T1000 (cell line): Measurements from ENCODE around the gene DAD1.
"Not testable (repeated sequence)": the region's sequence is repeated elsewhere in the genome, so short reads cannot be mapped to it uniquely, and the experiment has no call there.

Source experiments
- DNase-seq: peaks from one replicate; lab custom pipeline; 2025; ENCODE audit warnings: mixed read lengths; lab: John Stamatoyannopoulos, UW

DAD1 gene

DNA sequence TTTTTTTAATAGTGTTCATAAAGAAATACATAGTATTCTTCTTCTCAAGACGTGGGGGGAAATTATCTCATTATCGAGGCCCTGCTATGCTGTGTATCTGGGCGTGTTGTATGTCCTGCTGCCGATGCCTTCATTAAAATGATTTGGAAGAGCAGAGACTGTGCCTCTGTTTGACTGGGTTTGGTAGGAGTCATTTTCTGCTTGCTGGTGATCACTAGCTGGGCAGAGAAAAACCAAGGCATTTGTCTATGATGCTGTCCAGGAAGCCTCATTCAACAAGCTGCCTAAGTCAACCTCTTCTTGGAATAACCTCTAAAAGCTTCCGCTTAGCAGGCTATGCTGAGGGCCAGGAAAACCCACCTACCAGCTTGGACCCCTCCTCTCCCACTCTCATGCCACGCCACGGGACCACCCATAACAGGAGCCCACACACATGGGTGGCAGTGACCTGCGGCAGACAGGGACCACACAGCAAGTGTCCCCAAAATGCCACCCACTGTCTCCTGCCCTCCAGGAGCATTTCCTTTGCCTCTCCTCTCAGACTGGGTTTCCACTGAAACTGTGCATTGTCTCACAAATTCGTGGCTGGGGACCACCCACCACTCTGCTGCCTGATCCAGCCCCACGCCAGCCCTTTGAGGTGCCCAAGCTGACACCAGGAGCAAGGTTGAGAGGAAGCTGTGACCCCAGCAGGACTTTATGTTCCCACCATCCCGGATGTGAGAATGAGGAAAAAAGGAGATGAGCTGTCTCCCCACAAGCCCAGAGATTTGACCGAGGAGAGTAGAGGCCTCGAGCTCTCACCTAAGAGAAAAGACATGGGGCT lies 36.8 kb downstream of the DAD1 start:
- no peak for DNase-seq

DNA sequence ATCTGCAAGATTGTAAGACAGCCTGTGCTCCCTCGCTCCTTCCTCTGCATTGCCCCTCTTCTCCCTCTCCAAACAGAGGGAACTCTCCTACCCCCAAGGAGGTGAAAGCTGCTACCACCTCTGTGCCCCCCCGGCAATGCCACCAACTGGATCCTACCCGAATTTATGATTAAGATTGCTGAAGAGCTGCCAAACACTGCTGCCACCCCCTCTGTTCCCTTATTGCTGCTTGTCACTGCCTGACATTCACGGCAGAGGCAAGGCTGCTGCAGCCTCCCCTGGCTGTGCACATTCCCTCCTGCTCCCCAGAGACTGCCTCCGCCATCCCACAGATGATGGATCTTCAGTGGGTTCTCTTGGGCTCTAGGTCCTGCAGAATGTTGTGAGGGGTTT lies 37.4 kb downstream of the DAD1 start:
- DNase-seq: no peak

GRCh38 chr14:22549981-22550673 lies 38.9 kb downstream of the DAD1 start:
- no peak for DNase-seq

DNA sequence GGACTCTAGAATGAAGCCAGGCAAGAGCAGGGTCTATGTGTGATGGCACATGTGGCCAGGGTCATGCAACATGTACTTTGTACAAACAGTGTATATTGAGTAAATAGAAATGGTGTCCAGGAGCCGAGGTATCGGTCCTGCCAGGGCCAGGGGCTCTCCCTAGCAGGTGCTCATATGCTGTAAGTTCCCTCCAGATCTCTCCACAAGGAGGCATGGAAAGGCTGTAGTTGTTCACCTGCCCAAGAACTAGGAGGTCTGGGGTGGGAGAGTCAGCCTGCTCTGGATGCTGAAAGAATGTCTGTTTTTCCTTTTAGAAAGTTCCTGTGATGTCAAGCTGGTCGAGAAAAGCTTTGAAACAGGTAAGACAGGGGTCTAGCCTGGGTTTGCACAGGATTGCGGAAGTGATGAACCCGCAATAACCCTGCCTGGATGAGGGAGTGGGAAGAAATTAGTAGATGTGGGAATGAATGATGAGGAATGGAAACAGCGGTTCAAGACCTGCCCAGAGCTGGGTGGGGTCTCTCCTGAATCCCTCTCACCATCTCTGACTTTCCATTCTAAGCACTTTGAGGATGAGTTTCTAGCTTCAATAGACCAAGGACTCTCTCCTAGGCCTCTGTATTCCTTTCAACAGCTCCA lies 39.6 kb downstream of the DAD1 start:
- no peak for DNase-seq

GRCh38 chr14:22547948-22548750 lies 40.9 kb downstream of the DAD1 start:
- no peak for DNase-seq

DNA sequence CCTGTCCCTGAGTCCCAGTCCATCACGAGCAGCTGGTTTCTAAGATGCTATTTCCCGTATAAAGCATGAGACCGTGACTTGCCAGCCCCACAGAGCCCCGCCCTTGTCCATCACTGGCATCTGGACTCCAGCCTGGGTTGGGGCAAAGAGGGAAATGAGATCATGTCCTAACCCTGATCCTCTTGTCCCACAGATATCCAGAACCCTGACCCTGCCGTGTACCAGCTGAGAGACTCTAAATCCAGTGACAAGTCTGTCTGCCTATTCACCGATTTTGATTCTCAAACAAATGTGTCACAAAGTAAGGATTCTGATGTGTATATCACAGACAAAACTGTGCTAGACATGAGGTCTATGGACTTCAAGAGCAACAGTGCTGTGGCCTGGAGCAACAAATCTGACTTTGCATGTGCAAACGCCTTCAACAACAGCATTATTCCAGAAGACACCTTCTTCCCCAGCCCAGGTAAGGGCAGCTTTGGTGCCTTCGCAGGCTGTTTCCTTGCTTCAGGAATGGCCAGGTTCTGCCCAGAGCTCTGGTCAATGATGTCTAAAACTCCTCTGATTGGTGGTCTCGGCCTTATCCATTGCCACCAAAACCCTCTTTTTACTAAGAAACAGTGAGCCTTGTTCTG lies 41.6 kb downstream of the DAD1 start:
- DNase-seq: no peak

DNA sequence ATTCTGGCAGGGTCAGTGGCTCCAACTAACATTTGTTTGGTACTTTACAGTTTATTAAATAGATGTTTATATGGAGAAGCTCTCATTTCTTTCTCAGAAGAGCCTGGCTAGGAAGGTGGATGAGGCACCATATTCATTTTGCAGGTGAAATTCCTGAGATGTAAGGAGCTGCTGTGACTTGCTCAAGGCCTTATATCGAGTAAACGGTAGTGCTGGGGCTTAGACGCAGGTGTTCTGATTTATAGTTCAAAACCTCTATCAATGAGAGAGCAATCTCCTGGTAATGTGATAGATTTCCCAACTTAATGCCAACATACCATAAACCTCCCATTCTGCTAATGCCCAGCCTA lies 42.3 kb downstream of the DAD1 start:
- no peak for DNase-seq

DNA sequence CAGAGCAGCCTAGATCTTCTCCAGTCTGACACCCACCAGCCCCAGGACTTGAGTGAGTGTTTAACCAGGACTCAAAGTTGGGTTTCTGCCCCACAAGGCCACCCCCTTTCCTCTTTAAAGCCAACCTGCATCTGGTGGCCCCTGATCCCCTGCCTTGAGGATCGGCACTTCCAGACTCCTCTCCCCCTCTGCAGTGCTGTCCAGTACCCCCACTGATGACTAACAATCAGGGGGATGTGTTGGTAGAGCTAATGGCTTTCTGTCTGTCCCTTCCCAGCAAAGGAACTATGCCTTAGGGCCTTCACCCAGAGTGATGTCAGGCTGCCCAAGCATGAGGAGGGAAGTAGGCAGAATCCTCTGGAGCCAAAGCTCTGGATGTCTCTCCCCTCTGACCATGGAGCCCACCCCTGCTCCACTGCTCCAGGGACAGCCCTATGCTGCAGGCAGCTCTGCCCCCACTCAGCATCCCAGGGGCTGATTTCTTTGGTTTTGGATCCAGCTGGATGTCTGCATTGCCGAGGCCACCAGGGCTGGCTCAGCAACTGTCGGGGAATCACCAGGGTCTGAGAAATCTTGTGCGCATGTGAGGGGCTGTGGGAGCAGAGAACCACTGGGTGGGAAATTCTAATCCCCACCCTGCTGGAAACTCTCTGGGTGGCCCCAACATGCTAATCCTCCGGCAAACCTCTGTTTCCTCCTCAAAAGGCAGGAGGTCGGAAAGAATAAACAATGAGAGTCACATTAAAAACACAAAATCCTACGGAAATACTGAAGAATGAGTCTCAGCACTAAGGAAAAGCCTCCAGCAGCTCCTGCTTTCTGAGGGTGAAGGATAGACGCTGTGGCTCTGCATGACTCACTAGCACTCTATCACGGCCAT lies 42.9 kb downstream of the DAD1 start:
- DNase-seq: peak; percentile 33

- DNase-seq: no peak
These were observed 44.1 kb downstream of the DAD1 start for GRCh38 chr14:22544881-22545420.

DNA sequence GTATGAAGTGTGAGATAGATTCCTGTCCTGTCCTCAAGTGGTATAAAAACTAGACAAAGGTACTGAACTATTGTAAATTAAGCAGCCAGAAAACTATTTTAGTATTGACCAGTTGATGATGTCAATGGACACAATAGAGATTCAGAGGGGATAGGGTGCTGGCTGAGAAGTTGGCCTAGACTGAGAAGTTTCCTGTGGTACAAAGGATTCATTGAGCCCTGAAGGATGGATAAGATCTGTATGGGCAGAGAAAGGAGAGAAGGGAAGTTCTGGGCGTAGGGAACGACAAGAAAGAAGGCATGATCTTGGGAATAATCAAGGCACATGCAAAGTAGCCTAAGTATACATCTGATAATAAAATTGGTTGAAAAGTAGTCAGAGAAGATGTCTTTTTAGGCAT lies 44.6 kb downstream of the DAD1 start:
- DNase-seq: no peak

DNA sequence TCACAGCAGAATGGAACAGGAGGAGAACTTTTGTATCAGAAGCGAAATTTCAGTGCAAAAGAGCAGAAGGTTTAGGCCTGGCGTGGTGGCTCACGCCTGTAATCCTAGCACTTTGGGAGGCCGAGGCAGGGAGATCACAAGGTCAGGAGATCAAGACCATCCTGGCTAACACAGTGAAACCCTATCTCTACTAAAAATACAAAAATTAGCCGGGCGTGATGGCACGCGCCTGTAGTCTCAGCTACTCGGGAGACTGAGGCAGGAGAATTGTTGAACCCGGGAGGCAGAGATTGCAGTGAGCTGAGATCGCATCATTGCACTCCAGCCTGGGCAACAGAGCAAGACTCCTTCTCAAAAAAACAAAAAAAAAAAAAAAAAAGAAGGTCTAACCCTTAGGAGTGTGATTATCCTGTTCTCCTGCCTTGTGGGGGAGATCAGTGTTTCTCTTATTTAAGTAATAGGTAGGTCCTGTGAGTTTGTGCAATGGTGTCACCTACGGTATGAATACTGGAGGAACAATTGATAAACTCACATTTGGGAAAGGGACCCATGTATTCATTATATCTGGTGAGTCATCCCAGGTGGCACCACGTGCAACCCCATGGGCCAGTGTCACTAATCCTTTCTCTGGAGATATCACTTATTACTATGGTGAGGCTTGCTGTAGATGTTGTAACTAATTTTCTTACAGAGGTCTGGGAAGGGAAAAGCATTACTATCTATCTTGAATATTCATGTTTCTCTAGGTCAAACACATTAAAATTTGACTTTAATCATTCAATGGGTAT lies 45.3 kb downstream of the DAD1 start:
- DNase-seq: not testable (repeated sequence)

- no peak for DNase-seq
These were observed 46.7 kb downstream of the DAD1 start for GRCh38 chr14:22542360-22542759.

GRCh38 chr14:22541721-22542120 lies 47.3 kb downstream of the DAD1 start:
- DNase-seq: no peak

GRCh38 chr14:22540811-22541360 lies 48.1 kb downstream of the DAD1 start:
- DNase-seq: no peak

DNA sequence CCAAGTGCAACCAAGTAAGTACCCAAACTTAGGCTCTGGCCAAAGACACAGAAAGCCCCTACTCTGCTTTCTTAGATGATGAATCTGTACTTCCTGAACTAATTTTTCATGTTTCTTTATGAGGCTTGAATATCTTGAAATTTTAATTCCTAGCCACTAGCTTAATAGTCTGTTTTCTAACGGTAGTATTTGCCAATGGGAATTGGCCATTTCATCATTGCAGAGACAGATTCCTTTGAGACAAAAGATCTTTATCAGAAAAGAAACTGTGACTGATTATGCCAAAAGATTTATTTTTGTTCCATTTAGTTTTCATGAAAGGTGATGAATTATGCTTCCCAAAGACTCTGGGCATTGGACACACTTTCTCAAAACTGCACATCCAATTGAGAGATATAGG lies 48.7 kb downstream of the DAD1 start:
- DNase-seq: no peak

DNA sequence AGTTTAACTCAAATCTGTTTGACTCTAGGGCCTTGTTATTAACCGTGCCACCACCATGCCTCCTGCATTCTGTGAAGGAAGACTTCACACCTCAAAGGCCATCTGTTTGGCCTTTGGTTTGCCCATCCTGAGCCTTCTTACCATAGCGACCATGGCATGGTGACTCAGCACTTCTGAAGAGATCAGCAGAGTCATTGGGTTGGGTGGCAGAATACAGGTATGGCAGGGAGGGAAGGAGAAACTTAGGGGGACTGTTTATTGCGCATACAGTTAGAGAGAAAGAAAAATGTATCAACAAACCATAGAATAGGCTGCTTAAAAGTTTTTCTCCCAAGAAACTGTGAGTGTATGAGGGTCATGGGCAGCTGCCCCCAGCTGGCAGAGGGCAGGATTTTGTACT lies 49.2 kb downstream of the DAD1 start:
- DNase-seq: no peak

DNA sequence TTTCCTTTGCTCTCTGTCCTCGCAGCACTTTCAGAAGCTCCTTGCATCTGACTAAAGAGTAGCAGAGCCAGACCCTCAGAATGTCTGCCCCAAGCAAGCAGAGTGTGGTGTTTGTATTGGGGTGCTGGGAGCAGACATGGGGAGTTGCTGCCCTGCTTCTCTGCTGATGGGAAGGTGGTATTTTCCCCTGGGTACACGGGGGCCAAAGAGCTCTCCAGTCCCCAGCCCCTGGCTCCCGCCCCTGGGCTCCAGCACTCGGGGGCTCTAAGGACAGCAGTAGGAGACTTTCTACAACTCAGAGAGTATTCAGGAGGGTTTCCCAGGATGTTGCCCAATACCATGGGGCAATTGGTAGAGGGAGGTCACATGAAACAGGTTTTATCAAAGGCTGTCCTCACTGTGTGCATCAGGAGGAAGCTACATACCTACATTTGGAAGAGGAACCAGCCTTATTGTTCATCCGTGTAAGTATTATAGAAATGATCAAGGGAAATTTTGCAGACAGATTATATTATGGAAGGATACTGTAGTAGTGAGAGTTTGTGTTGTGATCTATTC lies 50.3 kb downstream of the DAD1 start:
- no peak for DNase-seq

DNA sequence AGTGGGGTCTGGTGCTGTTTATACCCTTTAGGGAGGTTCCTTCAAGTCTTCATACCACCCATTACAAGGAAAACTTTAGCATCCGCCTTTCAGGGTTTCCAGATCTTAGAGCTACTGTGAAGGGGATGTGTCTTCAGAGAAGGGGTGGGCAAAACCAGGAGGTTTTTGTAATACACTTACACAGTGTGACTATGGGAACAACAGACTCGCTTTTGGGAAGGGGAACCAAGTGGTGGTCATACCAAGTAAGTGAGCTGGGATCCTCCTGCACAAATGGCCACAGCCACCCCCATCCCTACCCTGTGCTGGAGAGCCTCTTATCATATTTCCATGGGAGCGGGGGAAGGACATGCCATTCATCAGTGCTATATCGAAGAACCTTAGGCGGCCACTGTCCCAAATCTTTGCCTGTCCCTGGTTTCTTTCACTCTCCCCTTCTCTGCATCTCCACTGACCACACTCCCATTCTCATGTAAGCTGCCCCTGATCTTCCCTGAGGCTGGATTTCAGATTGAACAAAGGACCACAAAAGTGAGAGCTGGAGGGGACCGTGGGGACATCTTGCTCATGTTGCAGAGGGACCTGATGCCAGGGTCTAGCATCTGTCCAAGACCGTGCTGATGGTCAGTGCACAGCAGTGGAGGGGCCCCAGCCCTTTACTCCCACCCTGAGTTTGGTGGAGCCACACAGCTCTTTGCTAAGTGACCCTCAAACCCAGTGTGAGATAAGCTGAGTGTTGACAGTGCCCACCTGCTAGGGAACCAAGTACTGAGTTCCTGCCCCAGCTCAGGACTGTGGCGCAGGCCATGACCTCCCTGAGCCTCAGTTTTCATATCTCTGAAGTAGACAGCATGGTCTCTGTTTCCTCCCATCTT lies 51.4 kb downstream of the DAD1 start:
- DNase-seq: no peak
